MM.1S (cell line): ENCODE results near the gene AKAP1.

Experiments used
- EZH2 ChIP-seq: fragments of 300-600 bp; sonication (generic); optimal IDR thresholded peaks from 2 replicates; pipeline ENCODE3; 2017; ENCODE audit warnings: low read depth, mild to moderate bottlenecking, antibody characterized with exemption, low read length, mixed read lengths
- EZH2phosphoT487 ChIP-seq: fragments of 300-600 bp; sonication (generic); IDR thresholded peaks from 2 replicates; pipeline ENCODE4 v1.6.1; 2018; ENCODE audit warnings: antibody characterized with exemption, low read length
- TF ChIP-seq, protein P1 (sequence below): fragments of 300-600 bp; sonication (generic); IDR thresholded peaks from 2 replicates; pipeline ENCODE4 v1.5.1; 2016; ENCODE audit warnings: antibody characterized with exemption, low read length, mixed read lengths

- TF ChIP-seq, protein P1, sequence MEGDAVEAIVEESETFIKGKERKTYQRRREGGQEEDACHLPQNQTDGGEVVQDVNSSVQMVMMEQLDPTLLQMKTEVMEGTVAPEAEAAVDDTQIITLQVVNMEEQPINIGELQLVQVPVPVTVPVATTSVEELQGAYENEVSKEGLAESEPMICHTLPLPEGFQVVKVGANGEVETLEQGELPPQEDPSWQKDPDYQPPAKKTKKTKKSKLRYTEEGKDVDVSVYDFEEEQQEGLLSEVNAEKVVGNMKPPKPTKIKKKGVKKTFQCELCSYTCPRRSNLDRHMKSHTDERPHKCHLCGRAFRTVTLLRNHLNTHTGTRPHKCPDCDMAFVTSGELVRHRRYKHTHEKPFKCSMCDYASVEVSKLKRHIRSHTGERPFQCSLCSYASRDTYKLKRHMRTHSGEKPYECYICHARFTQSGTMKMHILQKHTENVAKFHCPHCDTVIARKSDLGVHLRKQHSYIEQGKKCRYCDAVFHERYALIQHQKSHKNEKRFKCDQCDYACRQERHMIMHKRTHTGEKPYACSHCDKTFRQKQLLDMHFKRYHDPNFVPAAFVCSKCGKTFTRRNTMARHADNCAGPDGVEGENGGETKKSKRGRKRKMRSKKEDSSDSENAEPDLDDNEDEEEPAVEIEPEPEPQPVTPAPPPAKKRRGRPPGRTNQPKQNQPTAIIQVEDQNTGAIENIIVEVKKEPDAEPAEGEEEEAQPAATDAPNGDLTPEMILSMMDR, result no peak
- no peak for TF ChIP-seq EZH2
- TF ChIP-seq EZH2phosphoT487, result no peak
These were observed 5.6 kb downstream of the AKAP1 start for GRCh38 chr17:57090560-57091185.
